HCT116 (cell line): ENCODE measurements around the gene PITRM1. TPM values are rescaled to one million over a fixed set of nuclear protein-coding genes. Genes with fewer than 3 reads are reported as not detected.

Experiments used
- ATAC-seq: fragments of 200-7000 bp; cut with Tn5 transposase; 2 replicates; pipeline ENCODE4 v1.9.1; 2020; ENCODE audit warnings: mild to moderate bottlenecking, moderate library complexity
- BruUV-seq: library from RNA; stranded (reverse); fragments of 400-500 nt; replicated peaks from 2 replicates; lab custom pipeline; 2021; lab: Mats Ljungman, UMichigan
- CTCF ChIA-PET: fragments of 300-600 bp; sonication (Branson Sonifier 250); formaldehyde crosslinking; loops from one replicate; lab custom pipeline; 2021; ENCODE audit warnings: antibody characterized with exemption; lab: Charles Lee
- POLR2A ChIA-PET: fragments of 300-600, 350-600 bp; sonication (Branson Sonifier 250); formaldehyde crosslinking; loops from one replicate; lab custom pipeline; 2021; ENCODE audit warnings: antibody characterized with exemption; lab: Charles Lee
- RAD21 ChIA-PET, 2 experiments: fragments of 300-600 bp; sonication (Branson Sonifier 250); formaldehyde crosslinking; loops; one replicate each; lab custom pipeline; 2023; ENCODE audit warnings: low total read pairs in 2 of 2; ENCODE audit not compliant: uncharacterized antibody in 2 of 2, unreplicated experiment in 2 of 2, low non-redundant PET in 1 of 2; lab: Charles Lee
- DNase-seq: peaks from one replicate; pipeline ENCODE4 v3.0.0-alpha.2; 2010; ENCODE audit warnings: low read depth, low spot score
- H2AFZ ChIP-seq: fragments of 200-600 bp; shearing (Covaris generic), sonication (generic); 2 replicates; pipeline ENCODE4 v1.6.1; 2017; ENCODE audit warnings: low read depth, mixed run types, mixed read lengths, antibody characterized with exemption, low read length; ENCODE audit not compliant: poor library complexity, severe bottlenecking
- H3K27ac ChIP-seq: 2 replicates; pipeline ENCODE4 v1.5.1; 2012; ENCODE audit warnings: low read depth, low read length
- H3K27me3 ChIP-seq: fragments of 200-600 bp; sonication (generic); 2 replicates; pipeline ENCODE4 v1.6.1; 2016; ENCODE audit warnings: mixed run types, low read length, mixed read lengths; ENCODE audit not compliant: insufficient read depth
- H3K36me3 ChIP-seq, 2 experiments: fragments of 200-500 bp in 1 of 2; fragments of 200-600 bp in 1 of 2; sonication (Bioruptor generic) in 1 of 2; sonication (generic) in 1 of 2; 2 replicates each; pipeline versions ENCODE4 v1.5.1 to v1.6.1; 2014 to 2016; ENCODE audit warnings: low read length in 2 of 2, inconsistent platforms in 1 of 2, mixed read lengths in 1 of 2, mixed run types in 1 of 2; ENCODE audit not compliant: insufficient read depth in 2 of 2, control insufficient read depth in 1 of 2
- H3K4me1 ChIP-seq, 2 experiments: fragments of 200-600 bp in 1 of 2; sonication (generic) in 1 of 2; 2 replicates each; pipeline versions ENCODE4 v1.5.1 to v1.6.1; 2012 to 2017; ENCODE audit warnings: low read length in 2 of 2, inconsistent platforms in 1 of 2, mild to moderate bottlenecking in 1 of 2, mixed read lengths in 1 of 2, mixed run types in 1 of 2, moderate library complexity in 1 of 2; ENCODE audit not compliant: insufficient read depth in 2 of 2, control insufficient read depth in 1 of 2
- H3K4me2 ChIP-seq: fragments of 200-600 bp; sonication (generic); 2 replicates; pipeline ENCODE4 v1.6.1; 2017; ENCODE audit warnings: mixed run types, low read length, mixed read lengths
- H3K4me3 ChIP-seq, 2 experiments: fragments of 200-600 bp in 1 of 2; sonication (generic) in 1 of 2; replicated peaks in 1 of 2; 2 replicates each; pipeline ENCODE4 v1.5.1; 2011 to 2016; ENCODE audit warnings: low read length in 2 of 2, control low read depth in 1 of 2, low read depth in 1 of 2, mild to moderate bottlenecking in 1 of 2, mixed read lengths in 1 of 2, mixed run types in 1 of 2
- H3K79me2 ChIP-seq: fragments of 200-600 bp; sonication (generic); 2 replicates; pipeline ENCODE4 v1.6.1; 2017; ENCODE audit warnings: mild to moderate bottlenecking, mixed run types, low read length, moderate library complexity, mixed read lengths; ENCODE audit not compliant: insufficient read depth
- H3K9ac ChIP-seq: fragments of 200-600 bp; sonication (generic); 2 replicates; pipeline ENCODE4 v1.6.1; 2016; ENCODE audit warnings: low read length, mixed read lengths
- H3K9me2 ChIP-seq: fragments of 200-600 bp; sonication (generic), shearing (Covaris generic); 2 replicates; pipeline ENCODE4 v1.6.1; 2017; ENCODE audit warnings: mixed run types, mild to moderate bottlenecking, moderate library complexity; ENCODE audit not compliant: insufficient read depth
- H3K9me3 ChIP-seq, 2 experiments: fragments of 200-500 bp in 1 of 2; fragments of 200-600 bp in 1 of 2; sonication (Bioruptor generic) in 1 of 2; sonication (generic) in 1 of 2; 2 replicates each; pipeline ENCODE4 v1.6.1; 2014 to 2017; ENCODE audit warnings: low read length in 2 of 2, mixed read lengths in 2 of 2, inconsistent platforms in 1 of 2, low read depth in 1 of 2, mild to moderate bottlenecking in 1 of 2, mixed run types in 1 of 2, moderate library complexity in 1 of 2; ENCODE audit not compliant: control insufficient read depth in 1 of 2, insufficient read depth in 1 of 2
- H4K20me1 ChIP-seq: fragments of 200-600 bp; sonication (generic), shearing (Covaris generic); 2 replicates; pipeline ENCODE4 v1.6.1; 2017; ENCODE audit warnings: mixed run types, mild to moderate bottlenecking, moderate library complexity; ENCODE audit not compliant: insufficient read depth
- ATF3 ChIP-seq: IDR thresholded peaks from 2 replicates; pipeline ENCODE4 v1.6.1; 2012
- CBX3 ChIP-seq: IDR thresholded peaks from 2 replicates; pipeline ENCODE4 v1.6.1; 2012; ENCODE audit warnings: low read depth
- CTCF ChIP-seq, 3 experiments: fragments of 200-600 bp in 1 of 3; sonication (generic) in 1 of 3; IDR thresholded peaks in 2 of 3; conservative IDR thresholded peaks in 1 of 3; 2 replicates each; pipeline ENCODE4 v1.5.1; 2012 to 2017; ENCODE audit warnings: low read depth in 2 of 3, low read length in 2 of 3, antibody characterized with exemption in 1 of 3, borderline replicate concordance in 1 of 3, control low read depth in 1 of 3, mild to moderate bottlenecking in 1 of 3, mixed read lengths in 1 of 3, mixed run types in 1 of 3, moderate library complexity in 1 of 3; ENCODE audit not compliant: insufficient read depth in 1 of 3
- EGR1 ChIP-seq: IDR thresholded peaks from 2 replicates; pipeline ENCODE4 v1.6.1; 2012; ENCODE audit warnings: low read depth
- EZH2 ChIP-seq: fragments of 200-600 bp; sonication (generic); IDR thresholded peaks from 2 replicates; pipeline ENCODE4 v1.6.1; 2017; ENCODE audit warnings: antibody characterized with exemption, mixed run types
- EZH2phosphoT487 ChIP-seq: fragments of 200-600 bp; IDR thresholded peaks from 2 replicates; pipeline ENCODE4 v1.6.1; 2018; ENCODE audit warnings: antibody characterized with exemption, borderline replicate concordance
- FOSL1 ChIP-seq: IDR thresholded peaks from 2 replicates; pipeline ENCODE4 v1.6.1; 2012; ENCODE audit warnings: low read depth
- JUND ChIP-seq: IDR thresholded peaks from 2 replicates; pipeline ENCODE4 v1.6.1; 2012
- RAD21 ChIP-seq: IDR thresholded peaks from 2 replicates; pipeline ENCODE4 v1.6.1; 2012; ENCODE audit warnings: low read depth, mild to moderate bottlenecking
- REST ChIP-seq: IDR thresholded peaks from 2 replicates; pipeline ENCODE4 v1.6.1; 2012; ENCODE audit warnings: low read depth
- SIN3A ChIP-seq: IDR thresholded peaks from 2 replicates; pipeline ENCODE4 v1.6.1; 2012; ENCODE audit warnings: low read depth
- YY1 ChIP-seq: IDR thresholded peaks from 2 replicates; pipeline ENCODE4 v1.6.1; 2011; ENCODE audit warnings: low read length, low read depth, moderate library complexity, mild to moderate bottlenecking; ENCODE audit not compliant: insufficient replicate concordance; ENCODE audit errors: extremely low read depth
- ZFX ChIP-seq: fragments of 450-650 bp; IDR thresholded peaks from 2 replicates; pipeline ENCODE4 v1.6.1; 2017
- intact Hi-C: fragments of 100-400 bp; cut with micrococcal nuclease; formaldehyde crosslinking; loops from 2 replicates; pipeline ENCODE4 v1.10.0; 2022
- total RNA-seq: library from RNA; stranded (reverse); gene quantifications from one replicate; pipeline ENCODE4 v1.2.1, GENCODE V29; 2021; ENCODE audit not compliant: unreplicated experiment

PITRM1 gene
- total RNA-seq, 1 experiment from 2014 or later = 59.5 TPM

GRCh38 chr10:3154666-3155065, 17.9 kb downstream of the PITRM1 start:
- no TSS peak for BruUV-seq
- ChIA-PET RAD21 (no interaction called here), CTCF (no interaction called here), POLR2A (no interaction called here)
- Histone ChIP-seq H3K27me3 (no peaks in the 10 kb centered on the region), H3K36me3 (peaks cover 42 to 55% of the 10 kb centered on the region in 2 experiments), H2AFZ (no peak overlapping the region), H3K4me2 (no peak overlapping the region), H3K4me1 (no peaks in the 10 kb centered on the region), H3K27ac (no peak overlapping the region), H3K9me3 (no peaks in the 10 kb centered on the region), H3K9me2 (no peaks in the 10 kb centered on the region), H3K9ac (no peak overlapping the region), H3K79me2 (no peaks in the 10 kb centered on the region), H3K4me3 (no peak overlapping the region), H4K20me1 (no peaks in the 10 kb centered on the region)
- no peak for TF ChIP-seq EGR1
- TF ChIP-seq CBX3 = no peak
- TF ChIP-seq RAD21 = no peak
- TF ChIP-seq SIN3A = no peak
- TF ChIP-seq EZH2phosphoT487 = no peak
- TF ChIP-seq FOSL1 = no peak
- TF ChIP-seq EZH2 = no peak
- no peak for TF ChIP-seq CTCF (IDR thresholded peaks at IDR 0.05 in 2 of 3, conservative IDR thresholded peaks at IDR 0.05 in 1 of 3; ENCODE audit: borderline replicate concordance in 1 of 3, insufficient read depth in 1 of 3, low read depth in 2 of 3, low read length in 2 of 3)
- no peak for TF ChIP-seq ZFX
- TF ChIP-seq ATF3 = no peak
- TF ChIP-seq JUND = no peak
- TF ChIP-seq YY1 = no peak
- no peak for TF ChIP-seq REST
- intact Hi-C loops = no loop called here
- ATAC-seq (no peak), DNase-seq (no peak)
